RWPE2 (cell line): ENCODE data around the gene KEL.
A peak's percentile ranks its signal among the peaks of the same experiment; 100 is the strongest.

Experiments used
- ATAC-seq: fragments of 200-7000 bp; cut with Tn5 transposase; 3 replicates; pipeline ENCODE4 v1.9.1; 2021; ENCODE audit warnings: low read depth
- DNase-seq: peaks from one replicate; pipeline ENCODE4 v3.0.0-alpha.2; 2020; ENCODE audit warnings: low spot score
- H3K27ac ChIP-seq: fragments of 450-650 bp; 2 replicates; pipeline ENCODE4 v1.5.1; 2017; ENCODE audit warnings: mild to moderate bottlenecking; ENCODE audit not compliant: poor library complexity, severe bottlenecking
- H3K27me3 ChIP-seq: fragments of 250-450 bp; sonication (Bioruptor Pico); 2 replicates; pipeline ENCODE4 v1.5.1; 2021; ENCODE audit warnings: mild to moderate bottlenecking, moderate library complexity; ENCODE audit not compliant: insufficient read depth, poor library complexity, severe bottlenecking
- H3K36me3 ChIP-seq: fragments of 250-450 bp; sonication (Bioruptor Pico); 2 replicates; pipeline ENCODE4 v1.5.1; 2020; ENCODE audit warnings: low read depth, mild to moderate bottlenecking, moderate library complexity
- H3K4me1 ChIP-seq: fragments of 250-450 bp; sonication (Bioruptor Pico); 2 replicates; pipeline ENCODE4 v1.5.1; 2021; ENCODE audit warnings: mild to moderate bottlenecking, moderate library complexity; ENCODE audit not compliant: insufficient read depth, poor library complexity, severe bottlenecking
- H3K4me3 ChIP-seq: fragments of 250-450 bp; sonication (Bioruptor Pico); 2 replicates; pipeline ENCODE4 v1.5.1; 2021; ENCODE audit warnings: mild to moderate bottlenecking, moderate library complexity; ENCODE audit not compliant: severe bottlenecking
- H3K9me3 ChIP-seq: fragments of 250-450 bp; sonication (Bioruptor Pico); 2 replicates; pipeline ENCODE4 v1.5.1; 2021; ENCODE audit warnings: mild to moderate bottlenecking, moderate library complexity; ENCODE audit not compliant: severe bottlenecking
- TF ChIP-seq, protein P1 (sequence below): fragments of 450-650 bp; IDR thresholded peaks from one replicate; pipeline ENCODE4 v1.5.1; 2017; ENCODE audit warnings: mild to moderate bottlenecking, moderate library complexity; ENCODE audit not compliant: poor library complexity, severe bottlenecking

The KEL gene

DNA sequence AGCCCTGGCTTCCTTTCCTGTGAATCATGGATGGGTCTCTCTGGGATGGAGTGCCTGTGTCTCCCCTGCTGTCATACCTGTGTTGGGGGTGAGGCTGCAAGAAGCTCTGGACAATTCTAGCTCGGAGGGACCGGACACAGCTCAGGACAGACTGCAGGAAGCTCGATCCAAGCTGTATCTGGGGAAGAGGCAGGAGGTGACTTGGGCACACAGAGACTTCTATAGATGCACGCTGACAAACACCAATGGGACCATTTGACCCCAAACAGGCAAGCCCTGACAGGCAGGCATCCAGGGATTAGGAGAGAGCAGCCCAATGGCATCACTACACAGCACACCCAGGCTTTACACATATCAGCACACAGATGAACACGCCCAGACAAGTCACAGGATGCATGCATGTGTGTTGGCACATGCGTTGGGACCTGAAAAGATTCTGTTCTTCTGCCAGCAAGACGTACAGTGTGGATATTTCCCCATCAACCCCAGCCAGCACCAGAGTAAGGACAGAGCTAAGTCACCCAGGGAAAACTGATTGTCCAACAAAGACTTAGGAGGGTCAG lies 18.4 kb downstream of the KEL start:
- Histone ChIP-seq H3K4me1 (no peaks in the 10 kb centered on the region), H3K36me3 (no peaks in the 10 kb centered on the region), H3K9me3 (no peaks in the 10 kb centered on the region), H3K4me3 (no peak overlapping the region), H3K27me3 (no peaks in the 10 kb centered on the region), H3K27ac (no peak overlapping the region)
- ATAC-seq (peak; percentile 62), DNase-seq (no peak)
- TF ChIP-seq, protein P1, sequence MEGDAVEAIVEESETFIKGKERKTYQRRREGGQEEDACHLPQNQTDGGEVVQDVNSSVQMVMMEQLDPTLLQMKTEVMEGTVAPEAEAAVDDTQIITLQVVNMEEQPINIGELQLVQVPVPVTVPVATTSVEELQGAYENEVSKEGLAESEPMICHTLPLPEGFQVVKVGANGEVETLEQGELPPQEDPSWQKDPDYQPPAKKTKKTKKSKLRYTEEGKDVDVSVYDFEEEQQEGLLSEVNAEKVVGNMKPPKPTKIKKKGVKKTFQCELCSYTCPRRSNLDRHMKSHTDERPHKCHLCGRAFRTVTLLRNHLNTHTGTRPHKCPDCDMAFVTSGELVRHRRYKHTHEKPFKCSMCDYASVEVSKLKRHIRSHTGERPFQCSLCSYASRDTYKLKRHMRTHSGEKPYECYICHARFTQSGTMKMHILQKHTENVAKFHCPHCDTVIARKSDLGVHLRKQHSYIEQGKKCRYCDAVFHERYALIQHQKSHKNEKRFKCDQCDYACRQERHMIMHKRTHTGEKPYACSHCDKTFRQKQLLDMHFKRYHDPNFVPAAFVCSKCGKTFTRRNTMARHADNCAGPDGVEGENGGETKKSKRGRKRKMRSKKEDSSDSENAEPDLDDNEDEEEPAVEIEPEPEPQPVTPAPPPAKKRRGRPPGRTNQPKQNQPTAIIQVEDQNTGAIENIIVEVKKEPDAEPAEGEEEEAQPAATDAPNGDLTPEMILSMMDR = no peak

DNA sequence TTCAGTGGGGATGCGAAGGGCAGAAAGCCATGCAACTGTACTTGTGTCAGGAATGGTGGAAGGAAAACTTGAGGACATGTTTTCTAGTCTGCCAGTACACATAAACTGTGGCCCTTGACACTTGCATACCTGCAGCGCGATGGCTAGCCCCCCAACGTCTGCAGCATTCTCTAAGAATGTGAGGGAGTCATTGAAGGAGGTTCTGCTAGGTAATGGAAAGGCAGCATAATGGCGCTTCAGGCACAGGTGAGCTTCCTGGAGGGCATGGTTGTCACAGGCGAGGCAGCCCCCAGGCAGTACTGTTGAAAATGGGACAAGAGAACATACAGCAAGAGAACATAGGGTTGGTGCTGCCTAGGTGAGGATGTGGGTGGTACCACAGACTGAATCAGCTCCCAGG lies 19.4 kb downstream of the KEL start:
- H3K4me3 ChIP-seq = no peak overlapping the region
- no peak for DNase-seq
- H3K4me1 ChIP-seq = no peaks in the 10 kb centered on the region
- H3K36me3 ChIP-seq = no peaks in the 10 kb centered on the region
- ATAC-seq = no peak
- TF ChIP-seq, protein P1 = no peak
- H3K27me3 ChIP-seq = no peaks in the 10 kb centered on the region
- no peak overlapping the region for H3K27ac ChIP-seq
- H3K9me3 ChIP-seq = no peaks in the 10 kb centered on the region

DNA sequence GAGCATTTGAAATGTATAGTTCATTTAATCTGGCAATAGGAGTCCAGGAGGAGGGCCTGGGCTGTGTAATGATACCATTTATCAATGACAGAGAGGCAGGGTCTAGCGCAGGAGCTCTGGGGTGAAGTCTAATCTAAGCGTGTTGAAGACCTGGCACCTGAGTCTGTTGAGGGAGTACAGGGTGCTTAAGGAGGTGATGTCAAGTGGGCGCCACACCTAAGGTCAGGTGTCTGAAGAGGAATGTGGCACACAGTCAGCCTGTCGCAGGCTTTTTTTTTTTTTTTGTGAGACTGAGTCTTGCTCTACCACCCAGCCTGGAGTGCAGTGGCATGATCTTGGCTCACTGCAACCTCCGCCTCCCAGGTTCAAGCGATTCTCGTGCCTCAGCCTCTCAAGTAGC lies 20.6 kb downstream of the KEL start:
- Histone ChIP-seq H3K9me3 (no peaks in the 10 kb centered on the region), H3K27me3 (no peaks in the 10 kb centered on the region), H3K4me1 (no peaks in the 10 kb centered on the region), H3K27ac (no peak overlapping the region), H3K4me3 (no peak overlapping the region), H3K36me3 (no peaks in the 10 kb centered on the region)
- TF ChIP-seq, protein P1 = no peak
- DNase-seq (no peak), ATAC-seq (no peak)

DNA sequence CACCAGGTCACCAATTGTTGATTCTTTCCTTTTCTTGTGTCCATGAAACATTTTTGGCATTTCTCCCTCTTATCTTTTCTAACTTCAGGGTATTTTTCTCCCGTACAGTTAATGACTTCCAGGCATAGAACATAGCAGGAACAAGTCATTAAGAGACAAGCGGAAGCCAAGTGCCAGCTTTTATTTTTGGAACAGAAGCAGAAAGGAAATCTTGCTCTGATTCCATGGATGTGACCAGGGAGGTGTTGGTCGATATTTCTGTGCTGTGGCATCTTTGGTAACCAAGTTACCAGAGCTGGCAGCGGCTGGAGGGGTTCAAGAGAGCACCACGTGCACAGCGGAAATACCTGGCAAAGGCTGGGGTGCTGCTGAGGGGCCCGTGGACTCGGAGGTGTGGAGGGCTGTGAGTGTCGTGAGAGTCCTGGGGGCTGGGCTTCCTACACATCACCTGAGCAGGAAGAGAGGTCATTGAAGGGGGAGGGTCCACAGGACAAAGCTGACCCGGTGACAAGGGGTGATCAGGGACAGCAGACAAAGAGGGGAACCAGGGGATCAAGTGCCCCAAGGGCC lies 21.1 kb downstream of the KEL start:
- Histone ChIP-seq H3K9me3 (no peaks in the 10 kb centered on the region), H3K4me1 (no peaks in the 10 kb centered on the region), H3K27me3 (no peaks in the 10 kb centered on the region), H3K27ac (no peak overlapping the region), H3K4me3 (no peak overlapping the region), H3K36me3 (no peaks in the 10 kb centered on the region)
- no peak for DNase-seq
- TF ChIP-seq, protein P1 = no peak
- no peak for ATAC-seq

DNA sequence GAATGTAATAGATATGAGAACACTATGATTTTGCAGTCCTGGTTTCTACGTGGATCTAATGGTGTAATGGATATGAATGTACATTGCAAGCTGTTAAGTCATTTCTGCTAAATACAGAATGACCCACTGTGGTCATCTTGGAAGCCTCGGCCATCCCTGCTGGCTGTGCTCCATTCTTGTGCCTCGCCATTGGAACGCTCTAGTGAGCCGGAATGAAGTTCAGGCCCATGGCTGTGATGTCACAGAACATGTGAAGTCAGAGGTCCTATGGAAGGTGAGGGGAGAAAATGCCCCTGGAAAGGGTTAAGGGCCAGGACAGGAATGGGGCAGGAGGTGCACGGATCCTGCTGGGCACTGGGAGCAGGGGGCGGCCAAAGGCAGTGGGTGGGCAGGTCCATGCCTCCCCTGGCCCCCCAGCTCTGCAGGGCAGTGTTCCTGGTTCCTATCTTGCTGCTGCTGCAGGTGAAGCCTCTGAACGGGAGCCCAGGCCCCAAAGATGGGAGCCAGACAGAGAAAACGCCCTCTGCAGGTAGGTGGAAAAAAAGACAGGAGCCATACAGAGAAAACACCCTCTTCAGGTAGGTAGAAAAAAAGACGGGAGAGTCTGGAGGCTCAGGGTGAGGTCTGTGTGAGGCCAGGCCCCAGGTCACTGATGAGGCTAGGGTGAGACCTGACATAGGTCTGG lies 22.8 kb downstream of the KEL start, which contains the start of gene LLCFC1:
Gene LLCFC1 (plus strand): TSS at position 259 of the 685 bp plus-strand sequence. CDS start 138 bp downstream, at position 397.
- Histone ChIP-seq H3K27me3 (no peaks in the 10 kb centered on the region), H3K4me3 (no peak within 1 kb of the TSS), H3K27ac (no peak within 1 kb of the TSS), H3K9me3 (no peaks in the 10 kb centered on the region), H3K36me3 (no peaks in the 10 kb centered on the region), H3K4me1 (no peaks in the 10 kb centered on the region)
- TF ChIP-seq, protein P1 = no peak
- no peak for ATAC-seq
- no peak for DNase-seq
